22Rv1 (cell line): ENCODE results near the gene UBL3.

Experiments
- H3K27ac ChIP-seq: fragments of 450-650 bp; 2 replicates; pipeline ENCODE4 v1.5.1; 2017
- CTCF ChIP-seq: fragments of 450-650 bp; IDR thresholded peaks from 2 replicates; pipeline ENCODE4 v1.5.1; 2017; ENCODE audit warnings: mild to moderate bottlenecking
- ZFX ChIP-seq: fragments of 450-650 bp; IDR thresholded peaks from 2 replicates; pipeline ENCODE4 v1.6.1; 2017; ENCODE audit warnings: antibody characterized with exemption, borderline replicate concordance

Gene UBL3

GRCh38 chr13:29849731-29850212 is 645 bp downstream of the UBL3 start:
- H3K27ac ChIP-seq: peak overlapping the region; percentile 93
- no peak for TF ChIP-seq ZFX
- TF ChIP-seq CTCF: no peak

GRCh38 chr13:29849071-29849631 is 1.3 kb downstream of the UBL3 start:
- H3K27ac ChIP-seq: peak overlapping the region; percentile 93
- TF ChIP-seq ZFX (no peak), CTCF (no peak)

- TF ChIP-seq CTCF (no peak), ZFX (no peak)
- no peak overlapping the region for H3K27ac ChIP-seq
Observed at GRCh38 chr13:29847501-29847983, 2.9 kb downstream of the UBL3 start.

GRCh38 chr13:29846475-29847256 is 3.8 kb downstream of the UBL3 start:
- no peak for TF ChIP-seq CTCF
- no peak for TF ChIP-seq ZFX
- no peak overlapping the region for H3K27ac ChIP-seq

GRCh38 chr13:29845440-29846056 is 4.9 kb downstream of the UBL3 start:
- H3K27ac ChIP-seq: no peak overlapping the region
- no peak for TF ChIP-seq ZFX
- TF ChIP-seq CTCF: peak; percentile 61

GRCh38 chr13:29844441-29844840 is 6.0 kb downstream of the UBL3 start:
- no peak for TF ChIP-seq CTCF
- TF ChIP-seq ZFX: no peak
- H3K27ac ChIP-seq: no peak overlapping the region
